Measurements from ENCODE around the gene C17orf50. TPM values are rescaled to one million over a fixed set of nuclear protein-coding genes. Genes with fewer than 3 reads are reported as not detected.

C17orf50 gene
- total RNA-seq, 1 donor, result not detected

- no peak for DNase-seq (ENCODE audit: low read depth)
- H3K4me3 ChIP-seq (ENCODE audit: low read depth, low read length), result no peak overlapping the region
- no peak for TF ChIP-seq CTCF (IDR thresholded peaks at IDR 0.05; ENCODE audit: insufficient read depth, low read length)
Measured at GRCh38 chr17:35738519-35739133, 22.1 kb upstream of the C17orf50 start.

- H3K4me3 ChIP-seq (ENCODE audit: low read depth, low read length), result no peak overlapping the region
- no peak for TF ChIP-seq CTCF (IDR thresholded peaks at IDR 0.05; ENCODE audit: insufficient read depth, low read length)
- no peak for DNase-seq (ENCODE audit: low read depth)
Measured at GRCh38 chr17:35740216-35740615, 20.5 kb upstream of the C17orf50 start.

GRCh38 chr17:35740997-35741931, 19.4 kb upstream of the C17orf50 start:
- DNase-seq (ENCODE audit: low read depth), result no peak
- no peak for TF ChIP-seq CTCF (IDR thresholded peaks at IDR 0.05; ENCODE audit: insufficient read depth, low read length)
- no peak overlapping the region for H3K4me3 ChIP-seq (ENCODE audit: low read depth, low read length)

- H3K4me3 ChIP-seq (ENCODE audit: low read depth, low read length), result no peak overlapping the region
- no peak for TF ChIP-seq CTCF (IDR thresholded peaks at IDR 0.05; ENCODE audit: insufficient read depth, low read length)
- DNase-seq (ENCODE audit: low read depth), result no peak
Measured at GRCh38 chr17:35742496-35742895, 18.2 kb upstream of the C17orf50 start.

GRCh38 chr17:35742896-35743477, 17.7 kb upstream of the C17orf50 start:
- no peak overlapping the region for H3K4me3 ChIP-seq (ENCODE audit: low read depth, low read length)
- no peak for TF ChIP-seq CTCF (IDR thresholded peaks at IDR 0.05; ENCODE audit: insufficient read depth, low read length)
- no peak for DNase-seq (ENCODE audit: low read depth)

- TF ChIP-seq CTCF (IDR thresholded peaks at IDR 0.05; ENCODE audit: insufficient read depth, low read length), result no peak
- H3K4me3 ChIP-seq (ENCODE audit: low read depth, low read length), result no peak overlapping the region
- peak; percentile 51 for DNase-seq (ENCODE audit: low read depth)
Measured at GRCh38 chr17:35743626-35744328, 16.9 kb upstream of the C17orf50 start.

Measured in fibroblast of the aortic adventitia (primary cell).